Measurements from ENCODE around the gene ALK. TPM values are rescaled to one million over a fixed set of nuclear protein-coding genes. Genes with fewer than 3 reads are reported as not detected.

ALK gene
- total and polyA plus RNA-seq, 10 of the 15 experiments (the other 5 are each of a cell fraction or from before 2014, with no cell fraction given) = 0.11 TPM; not detected in 9

- intact Hi-C loops (cut with micrococcal nuclease; ENCODE audit: unreplicated experiment) (no loop called here), in situ Hi-C loops (cut with MboI) (no loop called here)
- Histone ChIP-seq H3K9me3 (replicated peaks; ENCODE audit: control insufficient read depth, insufficient read depth, low read length) (no peaks in the 10 kb centered on the region), H3K4me2 (ENCODE audit: control insufficient read depth, insufficient read depth) (no peak overlapping the region), H3K36me3 (ENCODE audit: control insufficient read depth in 2 of 2, insufficient read depth in 2 of 2, low read length in 1 of 2) (no peaks in the 10 kb centered on the region), H3K27ac (ENCODE audit: control insufficient read depth, insufficient read depth) (no peak overlapping the region), H3K4me1 (ENCODE audit: control insufficient read depth, insufficient read depth, low read length) (no peaks in the 10 kb centered on the region), H3K79me2 (ENCODE audit: control insufficient read depth, insufficient read depth, low read length) (no peaks in the 10 kb centered on the region), H2AFZ (ENCODE audit: control insufficient read depth, low read depth, low read length) (no peak overlapping the region), H3K4me3 (no peak overlapping the region), H3K27me3 (replicated peaks in 1 of 2; ENCODE audit: control insufficient read depth in 2 of 2, insufficient read depth in 2 of 2, low read length in 1 of 2) (peaks cover 0 to 2% of the 10 kb centered on the region in 2 experiments; a peak in 1 of 4 replicates), H3K9ac (ENCODE audit: control insufficient read depth, insufficient read depth, low read length) (no peak overlapping the region), H4K20me1 (ENCODE audit: control insufficient read depth, insufficient read depth) (no peaks in the 10 kb centered on the region)
- TF ChIP-seq ZNF622 (IDR thresholded peaks at IDR 0.05) = no peak
- TF ChIP-seq CBX3 (IDR thresholded peaks at IDR 0.05; ENCODE audit: borderline replicate concordance, low read depth) = no peak
- TF ChIP-seq YBX1 (IDR thresholded peaks at IDR 0.05) = no peak
- no peak for TF ChIP-seq MAX (IDR thresholded peaks at IDR 0.05; ENCODE audit: low read depth, low read length)
- TF ChIP-seq TBL1XR1 (IDR thresholded peaks at IDR 0.05; ENCODE audit: low read depth, low read length) = no peak
- no peak for TF ChIP-seq MXI1 (IDR thresholded peaks at IDR 0.05; ENCODE audit: low read depth, low read length)
- TF ChIP-seq WRNIP1 (IDR thresholded peaks at IDR 0.05; ENCODE audit: borderline replicate concordance, low read depth, low read length) = no peak
- no peak for TF ChIP-seq HDAC6 (IDR thresholded peaks at IDR 0.05; ENCODE audit: unreplicated experiment)
- TF ChIP-seq USF1 (IDR thresholded peaks at IDR 0.05; ENCODE audit: borderline replicate concordance, extremely low read length, insufficient read depth, low read depth, low read length) = no peak
- no peak for TF ChIP-seq ZBED1 (IDR thresholded peaks at IDR 0.05; ENCODE audit: borderline replicate concordance)
- no peak for TF ChIP-seq TARDBP (IDR thresholded peaks at IDR 0.05; ENCODE audit: borderline replicate concordance)
- TF ChIP-seq, protein P1, sequence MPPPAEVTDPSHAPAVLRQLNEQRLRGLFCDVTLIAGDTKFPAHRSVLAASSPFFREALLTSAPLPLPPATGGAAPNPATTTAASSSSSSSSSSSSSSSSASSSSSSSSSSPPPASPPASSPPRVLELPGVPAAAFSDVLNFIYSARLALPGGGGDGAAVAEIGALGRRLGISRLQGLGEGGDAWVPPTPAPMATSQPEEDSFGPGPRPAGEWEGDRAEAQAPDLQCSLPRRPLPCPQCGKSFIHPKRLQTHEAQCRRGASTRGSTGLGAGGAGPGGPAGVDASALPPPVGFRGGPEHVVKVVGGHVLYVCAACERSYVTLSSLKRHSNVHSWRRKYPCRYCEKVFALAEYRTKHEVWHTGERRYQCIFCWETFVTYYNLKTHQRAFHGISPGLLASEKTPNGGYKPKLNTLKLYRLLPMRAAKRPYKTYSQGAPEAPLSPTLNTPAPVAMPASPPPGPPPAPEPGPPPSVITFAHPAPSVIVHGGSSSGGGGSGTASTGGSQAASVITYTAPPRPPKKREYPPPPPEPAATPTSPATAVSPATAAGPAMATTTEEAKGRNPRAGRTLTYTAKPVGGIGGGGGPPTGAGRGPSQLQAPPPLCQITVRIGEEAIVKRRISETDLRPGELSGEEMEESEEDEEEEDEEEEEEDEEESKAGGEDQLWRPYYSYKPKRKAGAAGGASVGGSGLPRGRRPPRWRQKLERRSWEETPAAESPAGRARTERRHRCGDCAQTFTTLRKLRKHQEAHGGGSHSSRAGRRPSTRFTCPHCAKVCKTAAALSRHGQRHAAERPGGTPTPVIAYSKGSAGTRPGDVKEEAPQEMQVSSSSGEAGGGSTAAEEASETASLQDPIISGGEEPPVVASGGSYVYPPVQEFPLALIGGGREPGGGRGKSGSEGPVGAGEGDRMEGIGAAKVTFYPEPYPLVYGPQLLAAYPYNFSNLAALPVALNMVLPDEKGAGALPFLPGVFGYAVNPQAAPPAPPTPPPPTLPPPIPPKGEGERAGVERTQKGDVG (CRISPR knock-in tag; IDR thresholded peaks at IDR 0.05) = no peak
- no peak for DNase-seq (ENCODE audit: low read depth, low spot score)
- RAD21 ChIA-PET (ENCODE audit: unreplicated experiment) = no interaction called here
- 86% methylated on average over 2 of the region's 2 CpGs for WGBS (ENCODE audit: insufficient coverage, insufficient replicate concordance, low lambda C conversion rate, missing lambda C conversion rate)
- SMC1A ChIA-PET (ENCODE audit: uncharacterized antibody, unreplicated experiment) = no interaction called here
- FAIRE-seq = no peak
- POLR2A ChIA-PET = no interaction called here
- no peak for ATAC-seq
- CTCF ChIA-PET = no interaction called here
- BruUV-seq (replicated peaks) = no TSS peak
These were observed 229.9 kb downstream of the ALK start for GRCh38 chr2:29691391-29691950.

Measured in GM12878 (cell line).